Activated naive CD8-positive, alpha-beta T cell (primary cell): ENCODE results near the gene SAG.

Source experiments
- H3K27ac Mint-ChIP-seq: one replicate; pipeline ENCODE4 v1.8.0; 2021; ENCODE audit warnings: mixed read lengths
- H3K27me3 Mint-ChIP-seq: one replicate; pipeline ENCODE4 v1.8.0; 2021; ENCODE audit warnings: mixed read lengths
- H3K36me3 Mint-ChIP-seq: one replicate; pipeline ENCODE4 v1.8.0; 2021; ENCODE audit warnings: mixed read lengths
- H3K4me1 Mint-ChIP-seq: one replicate; pipeline ENCODE4 v1.8.0; 2021; ENCODE audit warnings: low read depth, mixed read lengths
- H3K4me3 Mint-ChIP-seq: one replicate; pipeline ENCODE4 v1.8.0; 2021; ENCODE audit warnings: mild to moderate bottlenecking, mixed read lengths
- H3K9me3 Mint-ChIP-seq: one replicate; pipeline ENCODE4 v1.8.0; 2021; ENCODE audit warnings: low read depth, mixed read lengths

The SAG gene

DNA sequence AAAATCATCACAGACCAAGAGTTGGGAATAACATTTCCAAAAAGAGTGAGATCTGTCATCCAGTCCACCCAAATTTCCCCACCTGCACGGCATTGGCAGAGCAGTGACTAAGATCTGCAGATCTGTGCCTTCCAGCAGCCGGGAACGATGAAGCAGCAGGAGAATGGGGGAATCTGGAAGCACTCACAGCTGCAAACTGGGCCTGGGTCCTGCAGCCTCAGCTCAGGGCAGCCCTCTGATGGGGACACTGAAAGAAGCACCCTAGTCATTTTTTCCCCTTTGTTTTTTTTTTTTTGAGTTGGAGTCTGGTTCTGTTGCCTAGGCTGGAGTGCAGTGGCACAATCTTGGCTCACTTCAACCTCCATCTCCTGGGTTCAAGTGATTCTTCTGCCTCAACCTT lies 4.4 kb upstream of the SAG start:
- Mint-ChIP-seq H3K9me3 (no peaks in the 10 kb centered on the region), H3K27me3 (no peaks in the 10 kb centered on the region), H3K4me3 (no peak overlapping the region), H3K27ac (no peak overlapping the region), H3K36me3 (no peaks in the 10 kb centered on the region), H3K4me1 (no peaks in the 10 kb centered on the region)

DNA sequence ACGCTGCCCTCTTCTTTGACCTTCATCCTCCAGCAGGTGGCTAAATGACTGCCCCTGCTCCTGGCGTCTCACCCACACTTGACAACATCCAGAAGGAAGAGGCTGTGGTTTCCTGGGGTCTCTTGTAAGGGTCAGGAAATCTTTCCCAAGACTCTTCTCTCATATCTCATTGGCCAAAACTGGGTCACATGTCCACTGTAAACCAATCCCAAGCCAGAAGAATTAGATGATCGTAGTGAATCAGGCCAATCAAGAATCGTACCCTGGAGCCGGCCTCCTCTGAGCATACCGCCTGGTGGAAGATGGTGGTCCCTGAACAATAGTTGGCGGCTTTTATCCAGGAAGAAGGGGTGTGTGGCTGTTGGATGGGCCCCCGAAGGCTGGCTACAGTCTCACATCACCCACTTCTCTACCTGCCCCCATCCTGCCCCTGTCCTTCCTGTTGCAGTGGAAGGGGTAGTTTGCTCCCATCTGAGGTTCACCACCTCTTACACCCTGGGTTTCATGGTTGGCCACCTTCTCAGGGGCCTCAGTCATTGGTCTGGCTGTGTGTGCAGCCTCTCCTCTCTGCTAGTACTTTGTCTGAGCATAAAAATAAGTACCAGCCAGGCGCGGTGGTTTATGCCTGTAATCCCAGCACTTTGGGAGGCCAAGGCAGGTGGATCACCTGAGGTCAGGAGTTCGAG lies 3.8 kb downstream of the SAG start:
- Mint-ChIP-seq H3K4me3 (no peak overlapping the region), H3K27ac (no peak overlapping the region), H3K36me3 (no peaks in the 10 kb centered on the region), H3K27me3 (no peaks in the 10 kb centered on the region), H3K9me3 (no peaks in the 10 kb centered on the region), H3K4me1 (peaks cover 5% of the 10 kb centered on the region)

DNA sequence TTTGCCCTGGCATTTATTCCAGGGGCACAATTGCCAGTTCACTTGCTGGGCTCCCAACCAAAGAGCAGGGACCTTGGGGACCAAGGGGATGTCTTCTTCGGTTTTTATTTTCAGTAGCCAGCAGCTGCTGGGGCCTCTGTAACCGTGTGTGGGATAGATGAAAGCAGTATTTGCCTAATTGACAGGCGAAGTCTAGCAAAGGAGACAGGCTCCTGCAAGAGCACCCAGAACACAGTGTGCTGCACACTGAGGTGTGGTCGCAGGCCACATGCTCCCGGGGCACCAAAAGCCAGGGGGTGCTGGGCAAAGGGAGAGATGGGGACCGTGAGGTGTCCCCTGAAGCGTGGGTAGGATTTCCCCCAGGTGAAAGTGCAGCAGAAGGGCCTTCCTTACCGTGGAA lies 5.3 kb downstream of the SAG start:
- no peaks in the 10 kb centered on the region for H3K9me3 Mint-ChIP-seq
- H3K27me3 Mint-ChIP-seq, result no peaks in the 10 kb centered on the region
- no peak overlapping the region for H3K27ac Mint-ChIP-seq
- no peaks in the 10 kb centered on the region for H3K36me3 Mint-ChIP-seq
- peaks cover 5% of the 10 kb centered on the region for H3K4me1 Mint-ChIP-seq
- H3K4me3 Mint-ChIP-seq, result no peak overlapping the region

GRCh38 chr2:233314180-233314925 lies 6.7 kb downstream of the SAG start:
- H3K27me3 Mint-ChIP-seq, result no peaks in the 10 kb centered on the region
- H3K4me3 Mint-ChIP-seq, result no peak overlapping the region
- no peaks in the 10 kb centered on the region for H3K9me3 Mint-ChIP-seq
- no peak overlapping the region for H3K27ac Mint-ChIP-seq
- no peaks in the 10 kb centered on the region for H3K36me3 Mint-ChIP-seq
- peaks cover 5% of the 10 kb centered on the region for H3K4me1 Mint-ChIP-seq

DNA sequence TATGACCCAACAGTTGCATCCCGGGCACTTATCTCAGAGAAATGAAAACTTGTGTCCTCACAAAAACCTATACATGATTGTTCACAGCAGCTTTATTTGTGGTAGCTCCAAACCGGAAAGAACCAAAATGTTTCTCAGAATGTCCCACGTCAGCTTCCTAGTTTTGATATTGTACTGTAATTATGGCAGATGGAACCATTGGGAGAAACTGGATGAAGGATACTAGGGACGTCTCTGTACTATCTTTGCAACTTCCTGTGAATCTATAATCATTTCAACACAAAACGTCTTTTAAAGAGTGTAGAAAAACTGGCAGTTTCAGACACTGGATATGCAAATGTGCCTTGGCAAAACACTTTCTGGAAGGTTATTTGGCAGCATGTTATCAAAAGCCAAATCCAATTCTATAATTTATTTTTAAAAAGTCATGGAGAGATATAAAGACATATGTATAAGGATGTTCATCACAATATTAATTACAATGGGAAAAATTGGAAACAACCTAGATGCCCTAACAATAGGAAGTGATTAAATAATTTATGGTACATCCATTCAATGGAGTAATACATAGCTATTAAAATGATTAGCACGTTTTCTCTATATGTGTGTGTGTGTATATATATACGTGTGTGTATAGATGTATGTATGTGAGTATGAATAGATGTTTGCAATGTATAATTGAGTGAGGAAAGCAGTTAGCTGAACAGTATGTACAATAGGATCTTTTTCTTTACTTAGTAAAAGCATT lies 9.8 kb downstream of the SAG start:
- H3K27me3 Mint-ChIP-seq, result no peaks in the 10 kb centered on the region
- H3K4me1 Mint-ChIP-seq, result peaks cover 2% of the 10 kb centered on the region
- no peaks in the 10 kb centered on the region for H3K36me3 Mint-ChIP-seq

GRCh38 chr2:233319256-233319655 lies 11.6 kb downstream of the SAG start:
- H3K27ac Mint-ChIP-seq, result no peak overlapping the region
- H3K4me1 Mint-ChIP-seq, result peaks cover 6% of the 10 kb centered on the region

More for the DNA sequence above, 9.8 kb downstream of the SAG start:
- Mint-ChIP-seq H3K27ac (no peak overlapping the region), H3K4me3 (no peak overlapping the region), H3K9me3 (no peaks in the 10 kb centered on the region)

GRCh38 chr2:233320470-233320869 lies 12.9 kb downstream of the SAG start:
- H3K9me3 Mint-ChIP-seq, result no peaks in the 10 kb centered on the region
- no peaks in the 10 kb centered on the region for H3K27me3 Mint-ChIP-seq
- H3K4me3 Mint-ChIP-seq, result no peak overlapping the region
- no peak overlapping the region for H3K27ac Mint-ChIP-seq
- H3K36me3 Mint-ChIP-seq, result no peaks in the 10 kb centered on the region
- H3K4me1 Mint-ChIP-seq, result peaks cover 6% of the 10 kb centered on the region

More at GRCh38 chr2:233319256-233319655, 11.6 kb downstream of the SAG start:
- H3K9me3 Mint-ChIP-seq, result no peaks in the 10 kb centered on the region
- H3K27me3 Mint-ChIP-seq, result no peaks in the 10 kb centered on the region
- H3K36me3 Mint-ChIP-seq, result no peaks in the 10 kb centered on the region
- H3K4me3 Mint-ChIP-seq, result no peak overlapping the region

GRCh38 chr2:233321166-233321565 lies 13.6 kb downstream of the SAG start:
- H3K27ac Mint-ChIP-seq, result no peak overlapping the region
- H3K4me3 Mint-ChIP-seq, result no peak overlapping the region
- no peaks in the 10 kb centered on the region for H3K9me3 Mint-ChIP-seq
- peaks cover 6% of the 10 kb centered on the region for H3K4me1 Mint-ChIP-seq
- no peaks in the 10 kb centered on the region for H3K36me3 Mint-ChIP-seq
- no peaks in the 10 kb centered on the region for H3K27me3 Mint-ChIP-seq

- no peaks in the 10 kb centered on the region for H3K9me3 Mint-ChIP-seq
- H3K36me3 Mint-ChIP-seq, result no peaks in the 10 kb centered on the region
- H3K27ac Mint-ChIP-seq, result no peak overlapping the region
- H3K27me3 Mint-ChIP-seq, result no peaks in the 10 kb centered on the region
- peaks cover 6% of the 10 kb centered on the region for H3K4me1 Mint-ChIP-seq
- no peak overlapping the region for H3K4me3 Mint-ChIP-seq
Measured at GRCh38 chr2:233323851-233324250, 16.2 kb downstream of the SAG start.

DNA sequence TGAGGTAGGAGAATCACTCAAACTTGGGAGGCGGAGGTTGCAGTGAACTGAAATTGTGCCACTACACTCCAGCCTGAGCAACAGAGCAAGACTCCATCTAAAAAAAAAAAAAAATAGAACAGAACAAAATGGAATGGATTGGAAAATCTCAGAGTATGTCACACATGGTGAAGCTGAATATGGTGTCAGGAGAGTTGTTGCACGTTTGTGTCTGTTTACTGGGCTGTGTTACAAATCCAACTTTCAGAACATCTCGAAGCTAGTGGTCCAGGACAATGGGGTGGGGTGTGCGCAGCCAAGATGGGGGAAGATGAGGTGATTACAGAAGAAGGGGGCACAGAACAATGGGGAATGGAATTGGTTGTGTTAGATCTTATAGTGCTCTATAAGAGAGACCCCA lies 17.6 kb downstream of the SAG start:
- peak overlapping the region; percentile 52 for H3K27ac Mint-ChIP-seq

GRCh38 chr2:233325814-233326213 lies 18.2 kb downstream of the SAG start:
- Mint-ChIP-seq H3K36me3 (no peaks in the 10 kb centered on the region), H3K27me3 (no peaks in the 10 kb centered on the region), H3K27ac (no peak overlapping the region), H3K9me3 (no peaks in the 10 kb centered on the region), H3K4me1 (peaks cover 10% of the 10 kb centered on the region), H3K4me3 (no peak overlapping the region)

More for the DNA sequence above, 17.6 kb downstream of the SAG start:
- no peaks in the 10 kb centered on the region for H3K9me3 Mint-ChIP-seq
- no peaks in the 10 kb centered on the region for H3K36me3 Mint-ChIP-seq
- H3K4me3 Mint-ChIP-seq, result no peak overlapping the region
- H3K27me3 Mint-ChIP-seq, result no peaks in the 10 kb centered on the region
- H3K4me1 Mint-ChIP-seq, result peaks cover 10% of the 10 kb centered on the region

GRCh38 chr2:233326500-233326899 lies 18.9 kb downstream of the SAG start:
- Mint-ChIP-seq H3K4me3 (no peak overlapping the region), H3K9me3 (no peaks in the 10 kb centered on the region), H3K4me1 (peaks cover 16% of the 10 kb centered on the region), H3K36me3 (no peaks in the 10 kb centered on the region), H3K27me3 (no peaks in the 10 kb centered on the region), H3K27ac (no peak overlapping the region)

DNA sequence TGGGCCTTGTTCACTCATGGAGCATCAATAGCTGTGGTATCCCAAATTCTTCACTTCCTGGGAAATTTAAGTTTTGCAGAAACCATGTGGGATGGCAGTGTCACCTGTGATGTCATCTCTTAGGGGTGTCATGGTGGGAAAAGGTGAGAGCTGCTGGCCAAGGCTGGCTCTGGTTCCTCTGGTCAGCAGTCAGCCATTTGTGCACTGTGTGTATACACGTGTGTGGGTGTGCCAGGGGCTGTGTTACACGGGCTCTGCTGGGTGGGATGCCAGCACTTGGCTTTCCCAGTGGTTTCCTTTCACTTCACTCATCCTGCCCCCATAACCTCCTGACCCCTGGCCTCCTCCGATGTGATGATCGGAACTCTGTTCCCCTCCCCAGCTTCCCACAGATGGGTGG lies 21.3 kb downstream of the SAG start:
- Mint-ChIP-seq H3K4me1 (peaks cover 29% of the 10 kb centered on the region), H3K27me3 (no peaks in the 10 kb centered on the region), H3K4me3 (no peak overlapping the region), H3K36me3 (peaks cover 4% of the 10 kb centered on the region), H3K9me3 (no peaks in the 10 kb centered on the region), H3K27ac (no peak overlapping the region)

- Mint-ChIP-seq H3K9me3 (no peaks in the 10 kb centered on the region), H3K4me1 (peaks cover 30% of the 10 kb centered on the region), H3K27me3 (no peaks in the 10 kb centered on the region), H3K4me3 (no peak overlapping the region), H3K27ac (no peak overlapping the region), H3K36me3 (peaks cover 4% of the 10 kb centered on the region)
Measured at GRCh38 chr2:233329489-233330135, 22.0 kb downstream of the SAG start.

DNA sequence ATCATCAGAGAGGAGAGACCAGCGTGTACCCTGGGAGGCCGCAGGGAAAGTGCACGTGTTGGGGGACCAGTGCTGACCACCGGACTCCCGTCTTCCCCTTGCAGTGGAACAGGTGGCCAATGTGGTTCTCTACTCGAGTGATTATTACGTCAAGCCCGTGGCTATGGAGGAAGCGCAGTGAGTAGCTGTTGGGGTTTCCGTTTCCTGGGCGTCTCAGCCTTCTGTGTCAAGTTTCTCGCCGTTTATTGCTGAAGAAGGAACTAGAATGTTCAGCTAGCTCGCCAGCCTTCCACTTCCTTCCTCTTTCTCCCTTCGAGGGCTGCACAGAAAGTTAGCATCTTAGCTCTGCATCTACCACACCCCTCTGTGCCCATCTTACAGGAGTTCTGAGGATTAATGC lies 23.9 kb downstream of the SAG start:
- H3K27ac Mint-ChIP-seq, result peak overlapping the region; percentile 97
- H3K9me3 Mint-ChIP-seq, result no peaks in the 10 kb centered on the region
- peaks cover 41% of the 10 kb centered on the region for H3K4me1 Mint-ChIP-seq
- H3K4me3 Mint-ChIP-seq, result peak overlapping the region; percentile 72
- peaks cover 6% of the 10 kb centered on the region for H3K36me3 Mint-ChIP-seq
- no peaks in the 10 kb centered on the region for H3K27me3 Mint-ChIP-seq
